ENCODE measurements around the gene STIP1.

Gene STIP1

DNA sequence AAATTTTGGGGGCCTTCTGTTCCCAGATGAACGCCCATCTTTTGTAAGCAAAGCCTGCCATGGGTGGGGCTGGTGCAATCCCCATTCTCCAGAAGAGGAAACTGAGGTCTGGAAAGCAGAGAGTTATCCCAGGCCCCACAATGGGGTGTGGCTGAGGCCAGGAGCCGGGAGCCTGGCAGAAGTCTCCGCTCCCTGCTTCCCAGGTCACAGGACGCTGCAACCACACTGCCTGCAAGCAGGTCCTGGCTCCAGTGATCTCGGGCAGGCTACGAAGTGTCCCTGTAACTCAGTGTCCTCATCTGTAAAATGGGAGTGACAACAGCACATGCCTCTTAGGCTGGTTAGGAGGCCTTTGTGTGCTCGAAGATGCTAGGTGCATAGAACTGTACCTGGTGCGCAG, 67.1 kb downstream of the STIP1 start:
- no peak for DNase-seq

DNA sequence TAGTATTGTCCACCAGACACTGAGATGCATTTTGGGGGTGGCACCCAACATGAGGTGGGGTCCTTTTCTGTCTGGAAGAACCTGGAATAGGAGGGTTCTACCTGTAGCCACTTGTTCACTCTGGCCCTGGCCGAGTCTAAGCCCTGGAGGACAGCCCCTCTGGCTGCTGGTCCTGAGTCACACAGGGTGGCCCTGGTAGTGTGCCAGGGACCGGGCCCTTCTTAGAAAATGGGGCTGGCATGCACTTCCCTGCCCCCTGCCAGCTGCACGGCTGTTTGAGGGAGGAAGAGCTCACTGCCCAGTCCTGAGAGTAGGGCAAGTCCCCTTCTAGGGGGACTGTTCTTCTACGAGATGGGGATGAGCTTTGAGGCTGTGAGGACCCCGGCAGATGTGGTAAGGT, 67.5 kb downstream of the STIP1 start:
- no peak for DNase-seq

All from T1000 (cell line).